MM.1S (cell line): ENCODE measurements around the gene MBTPS1.

Source experiments
- CTCF ChIP-seq: fragments of 300-600 bp; sonication (generic); IDR thresholded peaks from 2 replicates; pipeline ENCODE4 v1.5.1; 2016; ENCODE audit warnings: antibody characterized with exemption, low read length, mixed read lengths
- EZH2 ChIP-seq: fragments of 300-600 bp; sonication (generic); optimal IDR thresholded peaks from 2 replicates; pipeline ENCODE3; 2017; ENCODE audit warnings: low read depth, mild to moderate bottlenecking, antibody characterized with exemption, low read length, mixed read lengths
- EZH2phosphoT487 ChIP-seq: fragments of 300-600 bp; sonication (generic); IDR thresholded peaks from 2 replicates; pipeline ENCODE4 v1.6.1; 2018; ENCODE audit warnings: antibody characterized with exemption, low read length

GRCh38 chr16:84095466-84095865 is 21.3 kb downstream of the MBTPS1 start:
- TF ChIP-seq CTCF (no peak), EZH2 (no peak), EZH2phosphoT487 (no peak)
